GM19023 (cell line): ENCODE measurements around the gene SIK2.
A peak's percentile ranks its signal among the peaks of the same experiment; 100 is the strongest.
"Not testable (repeated sequence)": the region's sequence is repeated elsewhere in the genome, so short reads cannot be mapped to it uniquely, and the experiment has no call there.

Experiments used
- ATAC-seq: cut with Tn5 transposase; IDR thresholded peaks from one replicate; pipeline ENCODE4 v1.9.1; 2021; ENCODE audit warnings: mild to moderate bottlenecking, moderate library complexity; ENCODE audit not compliant: unreplicated experiment

The SIK2 gene

GRCh38 chr11:111694851-111695250, 92.6 kb downstream of the SIK2 start:
- no peak for ATAC-seq

- ATAC-seq, result no peak
Measured at GRCh38 chr11:111696556-111696955, 94.3 kb downstream of the SIK2 start.

- peak; percentile 48 for ATAC-seq
Measured at GRCh38 chr11:111697933-111698371, 95.7 kb downstream of the SIK2 start.

GRCh38 chr11:111698852-111699559, 96.8 kb downstream of the SIK2 start:
- ATAC-seq, result no peak

- no peak for ATAC-seq
Measured at GRCh38 chr11:111699579-111700156, 97.4 kb downstream of the SIK2 start.

- no peak for ATAC-seq
Measured at GRCh38 chr11:111700162-111700561, 97.9 kb downstream of the SIK2 start.

GRCh38 chr11:111702623-111703022, 100.4 kb downstream of the SIK2 start:
- ATAC-seq, result no peak

GRCh38 chr11:111703576-111703975, 101.3 kb downstream of the SIK2 start:
- ATAC-seq, result no peak

GRCh38 chr11:111707039-111707690, 104.9 kb downstream of the SIK2 start:
- ATAC-seq, result no peak

- ATAC-seq, result no peak
Measured at GRCh38 chr11:111707691-111708067, 105.4 kb downstream of the SIK2 start.

- no peak for ATAC-seq
Measured at GRCh38 chr11:111714522-111714921, 112.3 kb downstream of the SIK2 start.

GRCh38 chr11:111715142-111715816, 113.0 kb downstream of the SIK2 start:
- ATAC-seq, result no peak

GRCh38 chr11:111717660-111718059, 115.4 kb downstream of the SIK2 start:
- ATAC-seq, result not testable (repeated sequence)

- no peak for ATAC-seq
Measured at GRCh38 chr11:111718436-111718835, 116.2 kb downstream of the SIK2 start.

GRCh38 chr11:111718859-111719258, 116.6 kb downstream of the SIK2 start:
- ATAC-seq, result no peak

- no peak for ATAC-seq
Measured at GRCh38 chr11:111719379-111719778, 117.1 kb downstream of the SIK2 start.

- ATAC-seq, result no peak
Measured at GRCh38 chr11:111720801-111721494, 118.7 kb downstream of the SIK2 start.

GRCh38 chr11:111722501-111722900, 120.3 kb downstream of the SIK2 start:
- ATAC-seq, result no peak

GRCh38 chr11:111723595-111723994, 121.3 kb downstream of the SIK2 start:
- no peak for ATAC-seq

GRCh38 chr11:111724615-111725129, 122.4 kb downstream of the SIK2 start:
- no peak for ATAC-seq

GRCh38 chr11:111725621-111726020, 123.4 kb downstream of the SIK2 start:
- ATAC-seq, result no peak
